Measurements from ENCODE around the gene FLT3. TPM values are rescaled to one million over a fixed set of nuclear protein-coding genes. Genes with fewer than 3 reads are reported as not detected.

FLT3 gene
- total RNA-seq, 4 donors from 2014 or later = 0.55 to 0.95 TPM; not detected in 2

DNA sequence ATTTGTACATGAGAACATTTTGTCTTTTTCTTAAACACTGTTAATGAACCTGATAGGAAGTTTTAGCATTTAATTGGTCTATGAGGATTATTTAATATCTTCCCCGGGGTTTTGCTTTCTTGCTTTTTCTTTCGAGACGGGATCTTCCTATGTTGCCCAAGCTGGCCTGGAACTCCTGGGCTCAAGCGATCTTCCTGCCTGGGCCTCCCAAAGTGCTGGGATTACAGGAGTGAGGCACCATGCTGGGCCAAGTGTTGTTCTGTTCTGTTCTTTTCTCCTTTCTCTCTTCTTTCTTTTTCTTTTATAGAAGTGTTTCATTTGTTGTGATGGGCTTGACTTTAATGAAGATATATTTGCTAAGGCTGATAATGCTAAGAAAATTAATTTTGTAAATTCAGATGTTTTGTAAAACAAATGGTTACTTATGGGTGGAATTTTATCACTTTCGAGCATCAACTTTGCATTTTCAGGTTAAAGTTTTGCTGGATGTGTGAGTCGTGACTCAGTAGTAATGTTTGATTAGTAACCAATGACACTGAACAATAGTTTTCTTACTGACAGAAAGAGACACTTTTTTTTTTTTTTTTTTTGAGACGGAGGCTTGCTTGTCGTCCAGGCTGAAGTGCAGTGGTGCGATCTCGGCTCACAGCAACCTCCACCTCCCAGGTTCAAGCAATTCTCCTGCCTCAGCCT lies 40.2 kb upstream of the FLT3 start:
- H3K9me3 ChIP-seq = no peaks in the 10 kb centered on the region
- H3K36me3 ChIP-seq = no peaks in the 10 kb centered on the region
- TF ChIP-seq, protein P1, sequence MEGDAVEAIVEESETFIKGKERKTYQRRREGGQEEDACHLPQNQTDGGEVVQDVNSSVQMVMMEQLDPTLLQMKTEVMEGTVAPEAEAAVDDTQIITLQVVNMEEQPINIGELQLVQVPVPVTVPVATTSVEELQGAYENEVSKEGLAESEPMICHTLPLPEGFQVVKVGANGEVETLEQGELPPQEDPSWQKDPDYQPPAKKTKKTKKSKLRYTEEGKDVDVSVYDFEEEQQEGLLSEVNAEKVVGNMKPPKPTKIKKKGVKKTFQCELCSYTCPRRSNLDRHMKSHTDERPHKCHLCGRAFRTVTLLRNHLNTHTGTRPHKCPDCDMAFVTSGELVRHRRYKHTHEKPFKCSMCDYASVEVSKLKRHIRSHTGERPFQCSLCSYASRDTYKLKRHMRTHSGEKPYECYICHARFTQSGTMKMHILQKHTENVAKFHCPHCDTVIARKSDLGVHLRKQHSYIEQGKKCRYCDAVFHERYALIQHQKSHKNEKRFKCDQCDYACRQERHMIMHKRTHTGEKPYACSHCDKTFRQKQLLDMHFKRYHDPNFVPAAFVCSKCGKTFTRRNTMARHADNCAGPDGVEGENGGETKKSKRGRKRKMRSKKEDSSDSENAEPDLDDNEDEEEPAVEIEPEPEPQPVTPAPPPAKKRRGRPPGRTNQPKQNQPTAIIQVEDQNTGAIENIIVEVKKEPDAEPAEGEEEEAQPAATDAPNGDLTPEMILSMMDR (IDR thresholded peaks at IDR 0.05) = no peak
- TF ChIP-seq POLR2AphosphoS5 (IDR thresholded peaks at IDR 0.05) (no peak), EP300 (IDR thresholded peaks at IDR 0.05; ENCODE audit: low read depth) (no peak), POLR2A (IDR thresholded peaks at IDR 0.05) (no peak)
- in situ Hi-C loops (cut with MboI; ENCODE audit: low pct_ligation_motif_present in 1 of 4, low pct_unique_long_range_greater_than_20kb in 1 of 4, low sequenced_read_pairs in 3 of 4) = no loop called here
- H3K4me1 ChIP-seq = peaks cover 4 to 35% (median 20%) of the 10 kb centered on the region in 4 donors
- no peaks in the 10 kb centered on the region for H3K27me3 ChIP-seq
- intact Hi-C loops (cut with DNase I; ENCODE audit: low total_unique reads) = no loop called here
- 68 to 76% methylated on average over 9 to 10 of the region's 10 CpGs for WGBS, 2 donors (ENCODE audit: low coverage in 1 of 2)
- no peak for DNase-seq
- H3K27ac ChIP-seq = peak overlapping the region in 3 of 4 donors; percentile 98 to 100 (median 100)
- peak overlapping the region in 3 of 4 donors; percentile 84 to 97 (median 90) for H3K4me3 ChIP-seq

GRCh38 chr13:28138756-28139470 lies 38.5 kb upstream of the FLT3 start:
- 1% methylated on average over 44 of the region's 60 CpGs; no CpG with 5 or more reads in 1 of the 2 donors for WGBS, 2 donors (ENCODE audit: low coverage in 1 of 2)
- H3K4me3 ChIP-seq = peak overlapping the region; percentile 84 to 100 (median 94)
- peak; percentile 87 for DNase-seq
- H3K9me3 ChIP-seq = no peaks in the 10 kb centered on the region
- H3K4me1 ChIP-seq = peaks cover 4 to 35% (median 20%) of the 10 kb centered on the region in 4 donors
- H3K27ac ChIP-seq = peak overlapping the region; percentile 98 to 100 (median 99)
- H3K36me3 ChIP-seq = no peaks in the 10 kb centered on the region
- TF ChIP-seq POLR2AphosphoS5 (IDR thresholded peaks at IDR 0.05) (peak; percentile 71 to 89 (median 88)), POLR2A (IDR thresholded peaks at IDR 0.05) (peak; percentile 72), EP300 (IDR thresholded peaks at IDR 0.05; ENCODE audit: low read depth) (no peak)
- TF ChIP-seq, protein P1 (IDR thresholded peaks at IDR 0.05) = no peak
- in situ Hi-C loops (cut with MboI; ENCODE audit: low pct_ligation_motif_present in 1 of 4, low pct_unique_long_range_greater_than_20kb in 1 of 4, low sequenced_read_pairs in 3 of 4) = no loop called here
- no peaks in the 10 kb centered on the region for H3K27me3 ChIP-seq
- intact Hi-C loops (cut with DNase I; ENCODE audit: low total_unique reads) = no loop called here

- peak; percentile 94 for DNase-seq
- Histone ChIP-seq H3K36me3 (no peaks in the 10 kb centered on the region), H3K27me3 (no peaks in the 10 kb centered on the region), H3K4me1 (peaks cover 4 to 34% (median 20%) of the 10 kb centered on the region in 4 donors), H3K9me3 (no peaks in the 10 kb centered on the region), H3K27ac (peak within 1 kb of the TSS; percentile 98 to 100 (median 99)), H3K4me3 (peak within 1 kb of the TSS; percentile 84 to 100 (median 94))
- TF ChIP-seq EP300 (IDR thresholded peaks at IDR 0.05; ENCODE audit: low read depth) = no peak
- peak; percentile 73 for TF ChIP-seq POLR2A (IDR thresholded peaks at IDR 0.05)
- TF ChIP-seq, protein P1 (IDR thresholded peaks at IDR 0.05) = peak in 1 of 5 experiments; percentile 10
- peak; percentile 80 to 91 (median 81) for TF ChIP-seq POLR2AphosphoS5 (IDR thresholded peaks at IDR 0.05)
- 0% methylated on average over 55 of the region's 84 CpGs; no CpG with 5 or more reads in 1 of the 2 donors for WGBS, 2 donors (ENCODE audit: low coverage in 1 of 2)
- in situ Hi-C loops (cut with MboI; ENCODE audit: low pct_ligation_motif_present in 1 of 4, low pct_unique_long_range_greater_than_20kb in 1 of 4, low sequenced_read_pairs in 3 of 4) (no loop called here), intact Hi-C loops (cut with DNase I; ENCODE audit: low total_unique reads) (no loop called here)
These were observed 37.8 kb upstream of the FLT3 start, which contains the start of gene PAN3 for GRCh38 chr13:28138012-28138755. TSS of gene PAN3 (plus strand) at chr13:28138545. CDS start at chr13:28138658, 113 bp downstream.
